ENCODE measurements around the gene KSR2.

DNA sequence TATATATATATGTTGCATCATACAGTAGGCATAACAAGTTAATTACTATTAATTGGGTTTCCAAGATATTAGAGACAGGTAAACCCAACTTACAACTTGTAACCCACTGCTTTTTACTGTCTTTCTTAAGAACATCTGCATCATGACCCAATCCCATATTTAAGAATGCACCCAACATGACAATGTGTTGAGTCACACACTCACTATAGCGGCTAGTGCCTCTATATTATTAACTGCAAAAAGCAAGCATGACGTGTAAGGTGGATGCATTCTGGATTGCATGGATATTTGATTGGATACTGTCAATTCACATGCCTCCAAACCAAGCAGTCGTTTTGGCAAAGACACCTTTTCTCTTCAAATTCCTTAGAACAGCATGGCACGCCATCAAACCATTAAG lies 68.2 kb downstream of the KSR2 start:
- no peak for TF ChIP-seq EZH2 (IDR thresholded peaks at IDR 0.05; ENCODE audit: borderline replicate concordance, low read length)
- TF ChIP-seq, protein P1, sequence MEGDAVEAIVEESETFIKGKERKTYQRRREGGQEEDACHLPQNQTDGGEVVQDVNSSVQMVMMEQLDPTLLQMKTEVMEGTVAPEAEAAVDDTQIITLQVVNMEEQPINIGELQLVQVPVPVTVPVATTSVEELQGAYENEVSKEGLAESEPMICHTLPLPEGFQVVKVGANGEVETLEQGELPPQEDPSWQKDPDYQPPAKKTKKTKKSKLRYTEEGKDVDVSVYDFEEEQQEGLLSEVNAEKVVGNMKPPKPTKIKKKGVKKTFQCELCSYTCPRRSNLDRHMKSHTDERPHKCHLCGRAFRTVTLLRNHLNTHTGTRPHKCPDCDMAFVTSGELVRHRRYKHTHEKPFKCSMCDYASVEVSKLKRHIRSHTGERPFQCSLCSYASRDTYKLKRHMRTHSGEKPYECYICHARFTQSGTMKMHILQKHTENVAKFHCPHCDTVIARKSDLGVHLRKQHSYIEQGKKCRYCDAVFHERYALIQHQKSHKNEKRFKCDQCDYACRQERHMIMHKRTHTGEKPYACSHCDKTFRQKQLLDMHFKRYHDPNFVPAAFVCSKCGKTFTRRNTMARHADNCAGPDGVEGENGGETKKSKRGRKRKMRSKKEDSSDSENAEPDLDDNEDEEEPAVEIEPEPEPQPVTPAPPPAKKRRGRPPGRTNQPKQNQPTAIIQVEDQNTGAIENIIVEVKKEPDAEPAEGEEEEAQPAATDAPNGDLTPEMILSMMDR (IDR thresholded peaks at IDR 0.05; ENCODE audit: low read length), result no peak
